Activated CD8-positive, alpha-beta memory T cell treated with anti-CD3 and anti-CD28 coated beads, Interleukin-2, amount 50 U/mL, for 1 hour (primary cell): ENCODE data around the gene COP1.
A peak's percentile ranks its signal among the peaks of the same experiment; 100 is the strongest.
"Not testable (repeated sequence)": the region's sequence is repeated elsewhere in the genome, so short reads cannot be mapped to it uniquely, and the experiment has no call there.

Experiments
- DNase-seq: peaks from one replicate; pipeline ENCODE4 v3.0.0-alpha.2; 2020; ENCODE audit errors: extremely low read depth

COP1 gene

DNA sequence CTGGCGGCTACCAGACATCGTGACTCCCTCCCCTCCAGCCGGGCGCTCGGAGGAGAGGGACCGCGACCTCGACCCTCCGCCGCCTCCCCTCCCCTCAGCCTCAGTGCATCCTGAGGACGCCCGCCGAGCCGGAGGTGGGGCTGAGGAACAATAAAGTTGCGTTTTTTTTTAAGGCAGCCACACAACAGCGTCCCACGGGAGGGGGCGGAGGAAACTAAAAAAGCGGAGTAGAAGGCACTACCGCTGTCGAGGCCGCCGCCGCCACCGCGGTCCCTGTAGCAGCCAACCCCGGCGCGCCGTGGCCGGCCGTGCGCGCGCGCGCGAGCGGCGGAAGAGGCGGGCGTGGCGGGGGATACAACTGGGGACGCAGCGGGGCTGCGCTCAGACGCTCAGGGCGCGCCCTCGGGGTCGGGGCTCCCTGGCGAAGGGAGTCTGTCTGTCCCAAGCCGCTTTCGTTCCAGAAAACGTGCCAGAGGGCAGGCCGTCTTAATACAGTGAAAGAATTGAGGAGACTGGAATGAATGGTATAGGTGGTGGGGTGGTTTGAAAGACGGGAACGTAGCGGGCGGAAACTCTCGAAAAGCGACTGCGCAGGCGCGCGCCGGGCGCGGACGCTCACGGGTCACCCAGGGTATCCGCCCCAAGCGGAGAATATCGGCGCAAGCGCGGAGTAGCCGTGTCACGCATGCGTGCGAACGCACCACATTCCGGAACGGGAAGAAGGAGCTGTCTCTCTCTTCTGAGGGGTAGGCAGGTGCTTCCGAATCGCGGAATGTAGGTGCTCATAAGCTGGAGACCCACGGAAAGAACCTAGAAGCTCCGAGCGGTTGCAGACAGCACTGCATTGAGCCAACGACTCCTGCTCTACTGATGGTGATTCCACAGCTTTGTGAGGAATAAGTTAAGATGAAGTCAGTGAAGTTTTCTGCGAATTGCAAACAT lies at the start of gene COP1:
TSS of gene COP1 (minus strand) at position 326 of the 942 bp plus-strand sequence. CDS start at position 18, 308 bp downstream.
- peak; percentile 85 for DNase-seq

DNA sequence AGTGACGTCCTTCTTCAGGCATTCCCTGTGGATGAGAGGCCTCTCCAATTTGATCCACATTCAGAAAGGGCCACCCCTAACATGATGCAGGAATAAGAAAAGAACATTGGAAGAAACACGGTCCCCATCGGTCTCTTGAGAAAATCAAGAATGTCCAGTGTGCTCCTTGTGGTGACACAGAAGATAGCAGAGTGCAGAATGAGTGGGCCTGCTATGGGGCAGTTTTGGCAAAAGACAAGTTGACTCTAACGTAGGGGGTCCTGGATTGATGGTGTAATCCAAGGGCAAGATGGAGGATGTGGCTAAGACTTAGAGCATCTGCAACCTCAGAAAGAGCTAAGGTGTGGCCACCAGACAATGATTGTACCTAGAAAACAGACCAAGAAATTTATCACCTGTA lies 45.1 kb upstream of the COP1 start:
- DNase-seq = no peak

- no peak for DNase-seq
Observed at GRCh38 chr1:176244851-176245250, 37.8 kb upstream of the COP1 start.

DNA sequence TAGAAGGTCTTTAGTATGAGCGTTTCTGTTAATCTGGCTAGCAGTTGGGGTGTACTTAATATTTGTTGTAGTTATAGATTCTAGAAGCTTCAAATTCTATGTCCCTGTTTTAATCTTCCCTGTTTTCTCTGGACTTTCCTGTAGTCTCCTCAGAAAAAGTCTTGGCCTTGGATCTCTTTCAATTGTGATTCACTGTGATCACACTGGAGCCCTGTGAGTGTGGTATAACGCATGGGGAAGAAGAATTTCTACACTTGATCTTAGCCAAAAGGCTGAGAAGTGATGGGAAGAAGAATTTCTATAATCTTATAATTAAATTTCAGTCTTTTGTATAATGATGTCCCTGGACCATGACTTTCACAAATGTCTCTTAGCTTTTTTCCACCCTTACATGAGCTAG lies 36.7 kb upstream of the COP1 start:
- DNase-seq = no peak

GRCh38 chr1:176241385-176242015 lies 34.4 kb upstream of the COP1 start:
- DNase-seq = no peak

GRCh38 chr1:176233657-176234056 lies 26.6 kb upstream of the COP1 start:
- DNase-seq = not testable (repeated sequence)

DNA sequence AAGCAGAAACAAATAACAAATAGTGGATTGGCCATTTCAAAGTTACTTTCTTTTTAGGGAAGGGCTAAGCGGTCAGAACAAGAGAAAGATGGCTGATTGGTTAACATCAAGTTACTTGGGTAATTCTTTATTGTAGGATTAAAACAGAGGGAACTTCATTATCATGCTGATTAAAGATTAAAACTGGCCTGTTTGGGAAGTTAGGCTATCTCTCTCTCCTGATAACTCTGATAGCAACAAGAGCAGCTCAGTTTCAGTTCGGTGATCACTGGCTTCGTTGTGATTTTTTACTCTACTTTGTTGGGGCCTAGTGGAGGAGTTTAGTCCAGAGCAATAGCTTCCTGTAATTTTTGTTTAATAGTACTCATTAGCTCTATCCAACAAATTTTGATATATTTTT lies 20.5 kb upstream of the COP1 start:
- DNase-seq = no peak

DNA sequence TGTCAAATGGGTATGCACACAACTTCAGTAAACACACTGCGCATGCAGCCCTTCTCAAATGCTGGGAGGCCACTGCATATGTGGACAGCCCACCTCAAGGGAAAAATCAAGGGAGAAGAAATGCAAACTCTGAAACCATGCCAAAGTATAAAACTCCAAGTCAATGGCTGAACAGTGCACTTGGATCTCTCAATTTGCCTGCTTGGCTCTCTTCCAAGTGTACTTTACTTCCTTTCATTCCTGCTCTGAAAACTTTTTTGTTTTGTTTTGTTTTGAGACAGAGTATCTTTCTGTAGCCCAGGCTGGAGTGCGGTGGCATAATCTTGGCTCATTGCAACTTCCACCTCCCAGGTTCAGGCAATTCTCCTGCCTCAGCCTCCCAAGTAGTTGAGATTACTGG lies 18.8 kb upstream of the COP1 start:
- no peak for DNase-seq

DNA sequence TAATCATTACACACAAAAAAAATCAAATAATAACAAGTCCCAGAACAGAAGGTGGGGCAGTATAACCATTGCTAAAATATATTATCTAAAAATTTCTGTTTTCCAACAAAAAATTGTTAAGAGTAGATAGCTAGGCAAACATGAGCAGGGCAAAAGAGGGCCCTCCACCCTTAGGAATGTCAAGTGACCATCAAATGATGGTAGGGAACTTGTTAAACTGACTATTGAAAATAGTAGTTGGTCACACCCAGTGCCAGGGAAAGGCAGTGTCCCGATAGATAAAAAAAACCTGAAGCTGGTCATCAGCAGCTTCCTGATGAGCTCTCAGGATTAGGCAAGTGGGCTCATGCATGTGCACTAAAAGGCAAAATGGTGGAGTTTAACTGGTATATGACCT lies 18.4 kb upstream of the COP1 start:
- no peak for DNase-seq

DNA sequence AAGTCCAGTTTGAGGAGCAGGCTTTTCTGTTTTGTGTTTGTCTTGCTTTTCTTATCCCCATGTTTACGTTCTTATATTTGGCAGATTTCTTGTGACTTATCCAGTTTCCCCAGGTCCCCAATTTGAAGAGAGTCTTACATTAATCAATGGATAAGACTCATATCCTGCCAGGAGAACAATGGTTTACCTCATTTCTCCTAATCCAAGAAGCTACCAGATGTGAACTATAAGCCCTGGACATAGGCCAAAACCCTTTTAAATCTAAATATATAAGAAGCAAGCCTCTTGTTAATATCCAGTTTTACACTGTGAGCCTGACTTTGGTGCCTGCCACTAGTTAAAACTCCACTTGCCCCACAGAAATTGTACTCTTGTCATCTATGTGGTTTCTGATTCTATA lies 15.1 kb upstream of the COP1 start:
- DNase-seq = no peak

DNA sequence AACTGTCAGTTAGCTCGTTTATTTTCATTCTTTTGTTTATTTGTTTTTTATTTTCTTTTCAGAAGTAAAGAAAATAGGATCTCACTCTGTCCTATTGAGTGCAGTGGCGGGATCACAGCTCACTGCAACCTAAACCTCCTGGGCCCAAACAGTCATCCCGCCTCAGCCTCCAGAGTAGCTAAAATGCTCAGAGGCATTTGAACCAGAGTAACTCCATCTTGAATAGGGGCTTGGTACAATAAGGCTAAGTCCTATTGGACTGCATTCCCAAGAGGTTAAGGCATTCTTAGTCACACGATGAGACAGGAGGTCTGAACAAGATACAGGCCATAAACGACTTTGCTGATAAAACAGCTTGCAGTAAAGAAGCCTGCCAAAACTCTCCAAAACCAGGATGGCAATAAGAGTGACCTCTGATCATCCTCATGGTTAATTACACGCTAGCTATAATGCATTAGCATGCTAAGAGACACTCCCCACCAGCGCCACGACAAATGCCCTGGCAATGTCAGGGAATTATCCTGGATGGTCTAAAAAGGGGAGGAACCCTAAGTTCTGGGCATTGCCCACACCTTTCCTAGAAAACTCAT lies 13.1 kb upstream of the COP1 start:
- no peak for DNase-seq

DNA sequence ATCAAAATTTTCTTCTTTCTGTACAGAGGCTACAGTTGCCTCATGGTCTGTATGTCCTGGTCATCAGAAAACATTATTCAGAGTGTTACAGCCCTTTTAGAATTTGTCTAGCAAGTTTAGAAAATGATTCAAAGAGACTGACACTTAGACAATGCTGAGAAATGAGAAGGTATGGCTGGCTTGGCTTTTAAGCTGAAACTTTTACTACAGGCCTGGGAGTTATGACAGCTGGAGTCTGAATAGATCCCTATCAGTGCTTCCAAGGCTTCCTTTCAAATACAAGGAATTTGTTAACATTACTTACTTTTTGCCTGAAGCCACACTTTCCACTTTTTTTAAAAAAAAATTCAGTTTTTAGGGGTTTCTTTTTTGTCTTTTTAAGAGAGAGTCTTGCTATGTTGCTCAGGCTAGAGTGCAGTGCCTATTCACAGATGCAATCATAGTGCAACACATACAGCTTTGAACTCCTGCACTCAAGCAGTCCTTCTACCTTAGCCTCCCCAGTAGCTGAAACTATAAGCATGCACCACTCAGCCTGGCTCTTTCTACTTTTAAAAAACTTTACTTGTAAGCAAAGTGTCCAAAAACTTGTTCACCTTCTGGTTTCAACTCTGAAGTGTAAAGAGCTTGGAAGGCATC lies 10.5 kb upstream of the COP1 start:
- no peak for DNase-seq

- no peak for DNase-seq
Observed at GRCh38 chr1:176216031-176216430, 8.9 kb upstream of the COP1 start.

DNA sequence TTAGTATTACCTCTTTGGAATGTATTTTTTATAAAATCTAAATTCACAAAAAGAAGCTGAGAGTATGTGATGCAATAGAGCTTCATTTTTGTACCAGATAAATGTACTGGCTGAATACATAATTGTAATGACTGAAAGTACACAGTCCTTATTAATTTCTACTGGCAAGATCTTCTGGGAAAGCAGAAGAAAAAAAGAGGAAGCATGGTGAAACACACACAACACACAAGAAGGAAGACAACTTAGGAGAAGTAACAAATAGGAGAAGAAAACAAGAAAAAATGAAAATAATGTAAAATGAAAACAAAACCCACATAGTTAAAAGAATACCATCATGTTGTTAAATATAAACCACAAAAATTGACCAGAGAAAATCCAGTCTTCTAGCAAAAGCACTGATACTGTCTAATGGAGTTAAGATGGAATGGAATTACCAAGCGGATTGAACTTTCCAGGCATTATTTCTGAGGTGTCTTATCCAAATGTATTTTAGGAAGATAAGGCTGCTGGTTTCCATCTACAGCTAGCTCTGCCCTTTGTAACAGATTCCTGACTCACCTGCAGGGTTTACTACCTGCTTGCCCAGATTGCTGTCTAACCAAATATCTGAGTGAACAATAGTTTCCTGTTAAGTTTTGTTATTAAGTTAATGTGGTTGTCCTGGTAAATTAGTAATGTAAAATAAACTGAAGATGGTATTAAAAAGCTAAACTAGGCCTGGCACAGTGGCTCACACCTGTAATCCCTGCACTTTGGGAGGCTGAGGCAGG lies 4.5 kb upstream of the COP1 start:
- DNase-seq = no peak

DNA sequence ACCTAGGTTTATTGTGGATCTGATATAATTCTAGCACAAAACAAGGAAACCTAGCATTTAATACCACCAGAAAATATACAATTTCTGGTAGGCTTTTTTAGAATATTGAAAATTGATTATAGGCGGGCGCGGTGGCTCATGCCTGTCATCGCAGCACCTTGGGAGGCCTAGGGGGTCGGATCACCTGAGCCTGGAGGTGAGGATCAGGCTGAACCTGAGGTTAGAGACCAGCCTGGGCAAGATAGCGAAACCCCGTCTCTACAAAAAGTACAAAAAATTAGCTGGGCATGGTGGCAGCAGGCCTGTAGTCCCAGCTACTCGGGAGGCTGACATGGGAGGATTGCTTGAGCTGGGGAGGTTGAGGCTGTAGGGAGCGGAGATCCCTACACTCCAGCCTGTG lies 948 bp upstream of the COP1 start:
- DNase-seq = no peak

GRCh38 chr1:176206006-176206960 lies 803 bp downstream of the COP1 start:
- DNase-seq = no peak

DNA sequence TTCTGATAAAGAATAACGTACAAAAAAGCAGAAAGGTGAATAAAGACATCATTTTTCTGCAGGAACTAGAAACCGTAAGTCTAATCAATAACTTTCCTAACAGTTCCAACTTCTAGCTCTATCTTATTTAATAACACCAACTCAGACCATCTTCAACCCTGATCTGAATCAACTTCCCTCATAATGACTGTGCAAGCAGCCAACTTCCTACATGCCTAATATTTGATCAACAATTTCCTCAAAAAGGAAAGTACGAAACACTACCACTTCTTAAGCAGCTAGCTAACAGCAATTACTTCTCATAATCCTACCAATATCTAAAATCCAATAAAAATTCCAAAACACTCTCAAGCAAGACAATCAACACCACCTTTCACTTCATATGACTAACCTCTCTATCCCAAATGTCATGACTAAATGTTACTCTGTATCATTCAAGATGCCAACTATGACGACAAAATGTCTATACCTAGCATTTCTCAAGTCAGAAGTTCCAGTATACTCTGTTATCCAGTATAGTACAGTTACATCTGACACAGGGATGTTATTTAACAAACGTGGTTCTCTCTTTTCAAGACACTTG lies 1.7 kb downstream of the COP1 start:
- no peak for DNase-seq

- not testable (repeated sequence) for DNase-seq
Observed at GRCh38 chr1:176204655-176205054, 2.4 kb downstream of the COP1 start.

GRCh38 chr1:176203735-176204134 lies 3.4 kb downstream of the COP1 start:
- no peak for DNase-seq

DNA sequence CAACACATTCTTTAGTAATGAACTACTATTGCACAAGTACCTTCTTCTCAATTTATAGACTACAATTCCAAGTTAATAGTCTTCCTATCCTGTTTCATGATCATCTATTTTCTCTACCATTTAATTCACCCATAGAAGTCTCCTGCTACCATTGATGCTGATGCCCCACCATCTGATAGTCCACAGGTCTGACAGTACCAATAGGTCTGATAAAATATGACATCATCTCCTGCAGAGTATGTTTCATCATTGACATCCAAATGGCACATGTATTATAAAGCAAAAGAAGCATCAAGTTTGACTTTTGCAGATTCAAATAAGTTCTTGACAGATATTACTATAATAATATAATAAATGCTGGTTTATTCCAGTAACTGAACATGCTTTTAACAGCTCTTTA lies 5.5 kb downstream of the COP1 start:
- no peak for DNase-seq
